Thoracic aorta (tissue), 2 donors: ENCODE data around the gene TBL2. TPM values are rescaled to one million over a fixed set of nuclear protein-coding genes. Genes with fewer than 3 reads are reported as not detected.

Source experiments
- ATAC-seq: fragments of 150-250 bp; one replicate; pipeline ENCODE4 v1.8.0; 2017; ENCODE audit warnings: low read depth; ENCODE audit not compliant: insufficient number of reproducible peaks, low FRiP score
- DNase-seq: peaks from one replicate; pipeline ENCODE4 v3.0.0-alpha.2; 2020; ENCODE audit warnings: low spot score
- H3K27ac ChIP-seq, 2 donors: fragments of 200-600 bp; sonication (generic); 1 replicate in 1 of 2; 2 replicates in 1 of 2; pipeline ENCODE4 v1.5.1; 2016; ENCODE audit warnings: mild to moderate bottlenecking in 2 of 2, moderate library complexity in 2 of 2
- H3K27me3 ChIP-seq: fragments of 200-600 bp; sonication (generic); replicated peaks from 2 replicates; pipeline ENCODE4 v1.6.0; 2016; ENCODE audit warnings: mild to moderate bottlenecking; ENCODE audit not compliant: insufficient read depth
- H3K36me3 ChIP-seq: fragments of 200-600 bp; sonication (generic); one replicate; pipeline ENCODE4 v1.5.1; 2016
- H3K4me1 ChIP-seq, 2 donors: fragments of 200-600 bp; sonication (generic); 1 replicate in 1 of 2; 2 replicates in 1 of 2; pipeline versions ENCODE4 v1.5.1 to v1.6.0; 2016; ENCODE audit warnings: low read depth in 2 of 2, mild to moderate bottlenecking in 1 of 2; ENCODE audit not compliant: control insufficient read depth in 1 of 2
- H3K4me3 ChIP-seq: fragments of 200-600 bp; sonication (generic); 2 replicates; pipeline ENCODE4 v1.5.1; 2016; ENCODE audit warnings: mild to moderate bottlenecking
- H3K9me3 ChIP-seq: fragments of 200-600 bp; sonication (generic); 2 replicates; pipeline ENCODE4 v1.5.1; 2016
- CTCF ChIP-seq: fragments of 200-600 bp; sonication (generic); IDR thresholded peaks from one replicate; pipeline ENCODE4 v1.5.1; 2019; ENCODE audit warnings: antibody characterized with exemption
- total RNA-seq, 2 donors: library from RNA; depleted of rRNA; stranded (reverse); fragments of >200 nt; gene quantifications; one replicate each; pipeline versions ENCODE4 v1.1.0 to v1.2.3, GENCODE V29; 2016

Gene TBL2
- total RNA-seq, 2 donors from 2014 or later = 17.1 to 31.7 TPM

GRCh38 chr7:73572767-73573186 is 5.6 kb downstream of the TBL2 start:
- Histone ChIP-seq H3K4me1 (peaks cover 7 to 18% of the 10 kb centered on the region in 2 donors), H3K36me3 (peaks cover 54% of the 10 kb centered on the region), H3K9me3 (no peaks in the 10 kb centered on the region), H3K4me3 (no peak overlapping the region), H3K27ac (no peak overlapping the region), H3K27me3 (no peaks in the 10 kb centered on the region)
- no peak for TF ChIP-seq CTCF
- no peak for DNase-seq
- no peak for ATAC-seq

- no peak for TF ChIP-seq CTCF
- Histone ChIP-seq H3K36me3 (peaks cover 54% of the 10 kb centered on the region), H3K27me3 (no peaks in the 10 kb centered on the region)
Measured at GRCh38 chr7:73570977-73571376, 7.4 kb downstream of the TBL2 start.

GRCh38 chr7:73570521-73570920 is 7.9 kb downstream of the TBL2 start:
- no peak for TF ChIP-seq CTCF
- no peak overlapping the region for H3K27ac ChIP-seq
- H3K27me3 ChIP-seq = no peaks in the 10 kb centered on the region
- H3K9me3 ChIP-seq = no peaks in the 10 kb centered on the region
- ATAC-seq = no peak
- H3K36me3 ChIP-seq = peaks cover 54% of the 10 kb centered on the region
- no peaks in the 10 kb centered on the region for H3K4me1 ChIP-seq
- no peak overlapping the region for H3K4me3 ChIP-seq
- DNase-seq = no peak

More at GRCh38 chr7:73570977-73571376, 7.4 kb downstream of the TBL2 start:
- DNase-seq (no peak), ATAC-seq (no peak)
- Histone ChIP-seq H3K4me1 (peaks cover 0 to under 1% of the 10 kb centered on the region in 2 donors), H3K9me3 (no peaks in the 10 kb centered on the region), H3K27ac (no peak overlapping the region), H3K4me3 (no peak overlapping the region)

- ATAC-seq = no peak
- Histone ChIP-seq H3K27ac (no peak overlapping the region), H3K4me1 (no peaks in the 10 kb centered on the region), H3K27me3 (no peaks in the 10 kb centered on the region), H3K9me3 (no peaks in the 10 kb centered on the region), H3K36me3 (peaks cover 45% of the 10 kb centered on the region), H3K4me3 (no peak overlapping the region)
- TF ChIP-seq CTCF = no peak
- DNase-seq = no peak
Measured at GRCh38 chr7:73569042-73569608, 9.3 kb downstream of the TBL2 start.

- DNase-seq (no peak), ATAC-seq (no peak)
- Histone ChIP-seq H3K27me3 (no peaks in the 10 kb centered on the region), H3K4me3 (no peak overlapping the region), H3K36me3 (peaks cover 35% of the 10 kb centered on the region), H3K27ac (no peak overlapping the region), H3K4me1 (no peaks in the 10 kb centered on the region), H3K9me3 (no peaks in the 10 kb centered on the region)
- TF ChIP-seq CTCF = no peak
Measured at GRCh38 chr7:73567846-73568685, 10.3 kb downstream of the TBL2 start.
